Measurements from ENCODE around the gene UGT1A10.

- TF ChIP-seq CTCF (IDR thresholded peaks at IDR 0.05; ENCODE audit: insufficient read depth, low read length) = no peak
- no peak for TF ChIP-seq REST (IDR thresholded peaks at IDR 0.05; ENCODE audit: insufficient replicate concordance, low read depth)
- TF ChIP-seq POLR2AphosphoS5 (IDR thresholded peaks at IDR 0.05; ENCODE audit: low read depth) = no peak
- TF ChIP-seq GABPA (IDR thresholded peaks at IDR 0.05; ENCODE audit: low read depth) = no peak
Measured at GRCh38 chr2:233778030-233778429, 141.8 kb downstream of the UGT1A10 start, which contains the start of gene MROH2A.

Data from HL-60 (cell line).